ENCODE data around the gene VSX1.

Gene VSX1

GRCh38 chr20:25085756-25086495 lies 4.0 kb upstream of the VSX1 start:
- no peak for DNase-seq

GRCh38 chr20:25084626-25085187 lies 2.8 kb upstream of the VSX1 start:
- DNase-seq = no peak

GRCh38 chr20:25083773-25084625 lies 2.1 kb upstream of the VSX1 start:
- no peak for DNase-seq

- no peak for DNase-seq
Measured at GRCh38 chr20:25083141-25083772, 1.3 kb upstream of the VSX1 start.

- DNase-seq = no peak
Measured at GRCh38 chr20:25082498-25082873, 545 bp upstream of the VSX1 start.

- no peak for DNase-seq
Measured at GRCh38 chr20:25081065-25081729, 744 bp downstream of the VSX1 start.

GRCh38 chr20:25079171-25079570 lies 2.8 kb downstream of the VSX1 start:
- no peak for DNase-seq

GRCh38 chr20:25078662-25079061 lies 3.3 kb downstream of the VSX1 start:
- no peak for DNase-seq

GRCh38 chr20:25077610-25078169 lies 4.3 kb downstream of the VSX1 start:
- DNase-seq = no peak

GRCh38 chr20:25076731-25077609 lies 5.0 kb downstream of the VSX1 start:
- DNase-seq = no peak

GRCh38 chr20:25076201-25076600 lies 5.7 kb downstream of the VSX1 start:
- DNase-seq = no peak

GRCh38 chr20:25073544-25073943 lies 8.4 kb downstream of the VSX1 start:
- DNase-seq = no peak

- no peak for DNase-seq
Measured at GRCh38 chr20:25072226-25072811, 9.6 kb downstream of the VSX1 start.

GRCh38 chr20:25071734-25072133 lies 10.2 kb downstream of the VSX1 start:
- DNase-seq = no peak

GRCh38 chr20:25070821-25071473 lies 11.0 kb downstream of the VSX1 start:
- DNase-seq = no peak

GRCh38 chr20:25067102-25067987 lies 14.6 kb downstream of the VSX1 start:
- no peak for DNase-seq

- DNase-seq = no peak
Measured at GRCh38 chr20:25066386-25066785, 15.6 kb downstream of the VSX1 start.

GRCh38 chr20:25065625-25066338 lies 16.2 kb downstream of the VSX1 start:
- DNase-seq = peak; percentile 33

Measured in NCI-H446 treated with DMSO at 0.1 percent for 48 hours (cell line).